Measurements from ENCODE around the gene KNL1.
"Not testable (repeated sequence)": the region's sequence is repeated elsewhere in the genome, so short reads cannot be mapped to it uniquely, and the experiment has no call there.

KNL1 gene

GRCh38 chr15:40582726-40583246 is 11.3 kb upstream of the KNL1 start:
- DNase-seq = peak; percentile 40

GRCh38 chr15:40584191-40584590 is 9.9 kb upstream of the KNL1 start:
- DNase-seq = no peak

GRCh38 chr15:40590667-40591050 is 3.4 kb upstream of the KNL1 start:
- DNase-seq = no peak

GRCh38 chr15:40591389-40591788 is 2.7 kb upstream of the KNL1 start:
- no peak for DNase-seq

- no peak for DNase-seq
Measured at GRCh38 chr15:40593165-40593564, 884 bp upstream of the KNL1 start.

- no peak for DNase-seq
Measured at GRCh38 chr15:40594429-40594836, 384 bp downstream of the KNL1 start.

GRCh38 chr15:40595219-40595618 is 1.2 kb downstream of the KNL1 start:
- no peak for DNase-seq

GRCh38 chr15:40595773-40596172 is 1.7 kb downstream of the KNL1 start:
- no peak for DNase-seq

- no peak for DNase-seq
Measured at GRCh38 chr15:40597024-40597423, 3.0 kb downstream of the KNL1 start.

- DNase-seq = no peak
Measured at GRCh38 chr15:40598126-40598525, 4.1 kb downstream of the KNL1 start.

GRCh38 chr15:40598672-40599071 is 4.6 kb downstream of the KNL1 start:
- no peak for DNase-seq

GRCh38 chr15:40600956-40601355 is 6.9 kb downstream of the KNL1 start:
- no peak for DNase-seq

- DNase-seq = no peak
Measured at GRCh38 chr15:40603935-40604334, 9.9 kb downstream of the KNL1 start.

GRCh38 chr15:40613080-40613479 is 19.0 kb downstream of the KNL1 start:
- no peak for DNase-seq

GRCh38 chr15:40618023-40618422 is 24.0 kb downstream of the KNL1 start:
- no peak for DNase-seq

- no peak for DNase-seq
Measured at GRCh38 chr15:40618906-40619305, 24.9 kb downstream of the KNL1 start.

GRCh38 chr15:40623361-40623760 is 29.3 kb downstream of the KNL1 start:
- no peak for DNase-seq

- DNase-seq = no peak
Measured at GRCh38 chr15:40630313-40630712, 36.3 kb downstream of the KNL1 start.

GRCh38 chr15:40633178-40633577 is 39.1 kb downstream of the KNL1 start:
- DNase-seq = no peak

- no peak for DNase-seq
Measured at GRCh38 chr15:40637221-40637745, 43.2 kb downstream of the KNL1 start.

- no peak for DNase-seq
Measured at GRCh38 chr15:40639677-40640076, 45.6 kb downstream of the KNL1 start.

- no peak for DNase-seq
Measured at GRCh38 chr15:40647523-40647922, 53.5 kb downstream of the KNL1 start.

- DNase-seq = no peak
Measured at GRCh38 chr15:40650479-40650878, 56.4 kb downstream of the KNL1 start.

- no peak for DNase-seq
Measured at GRCh38 chr15:40660686-40661085, 66.6 kb downstream of the KNL1 start.

GRCh38 chr15:40664909-40665308 is 70.9 kb downstream of the KNL1 start:
- DNase-seq = no peak

GRCh38 chr15:40676290-40676689 is 82.2 kb downstream of the KNL1 start:
- not testable (repeated sequence) for DNase-seq

All from activated CD4-positive, alpha-beta T cell treated with anti-CD3 and anti-CD28 coated beads, Interleukin-2, Interleukin-6, amounts not matched to agents 100 ng/mL and 50 ng/mL, durations not matched to agents 16 hours and 8 hours (primary cell).